Measurements from ENCODE around the gene ZNF768.
A peak's percentile ranks its signal among the peaks of the same experiment; 100 is the strongest.
"Not testable (repeated sequence)": the region's sequence is repeated elsewhere in the genome, so short reads cannot be mapped to it uniquely, and the experiment has no call there.

ZNF768 gene

DNA sequence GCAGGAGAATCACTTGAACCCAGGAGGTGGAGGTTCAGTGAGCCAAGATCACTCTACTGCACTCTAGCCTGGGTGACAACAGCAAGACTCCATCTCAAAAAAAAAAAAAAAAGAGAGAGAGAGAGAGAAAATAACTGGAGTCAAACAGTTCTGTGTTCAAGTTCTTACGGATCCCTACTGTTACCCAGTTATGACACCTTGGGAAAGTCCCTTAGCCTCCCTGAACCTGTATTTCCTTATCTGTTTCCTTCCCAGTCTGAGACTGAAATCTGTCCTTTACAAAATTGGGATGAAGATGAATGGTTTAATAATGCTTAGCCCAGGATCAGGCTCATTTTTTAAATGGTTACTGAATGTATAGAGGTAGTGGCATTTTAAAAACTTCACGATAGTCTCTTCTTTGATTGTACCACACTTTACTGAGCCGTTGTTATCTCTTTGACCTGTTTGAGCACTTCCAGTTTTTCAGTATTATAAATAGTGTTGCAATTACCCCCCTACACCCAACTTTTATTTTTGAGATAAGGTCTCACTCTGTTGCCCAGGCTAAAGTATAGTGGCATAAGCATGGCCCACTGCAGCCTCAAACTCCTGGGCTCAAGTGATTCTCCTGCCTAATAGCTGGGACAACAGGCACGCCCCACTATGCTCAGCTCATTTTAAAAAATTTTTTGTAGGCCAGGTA lies 17.1 kb downstream of the ZNF768 start:
- no peak for DNase-seq

DNA sequence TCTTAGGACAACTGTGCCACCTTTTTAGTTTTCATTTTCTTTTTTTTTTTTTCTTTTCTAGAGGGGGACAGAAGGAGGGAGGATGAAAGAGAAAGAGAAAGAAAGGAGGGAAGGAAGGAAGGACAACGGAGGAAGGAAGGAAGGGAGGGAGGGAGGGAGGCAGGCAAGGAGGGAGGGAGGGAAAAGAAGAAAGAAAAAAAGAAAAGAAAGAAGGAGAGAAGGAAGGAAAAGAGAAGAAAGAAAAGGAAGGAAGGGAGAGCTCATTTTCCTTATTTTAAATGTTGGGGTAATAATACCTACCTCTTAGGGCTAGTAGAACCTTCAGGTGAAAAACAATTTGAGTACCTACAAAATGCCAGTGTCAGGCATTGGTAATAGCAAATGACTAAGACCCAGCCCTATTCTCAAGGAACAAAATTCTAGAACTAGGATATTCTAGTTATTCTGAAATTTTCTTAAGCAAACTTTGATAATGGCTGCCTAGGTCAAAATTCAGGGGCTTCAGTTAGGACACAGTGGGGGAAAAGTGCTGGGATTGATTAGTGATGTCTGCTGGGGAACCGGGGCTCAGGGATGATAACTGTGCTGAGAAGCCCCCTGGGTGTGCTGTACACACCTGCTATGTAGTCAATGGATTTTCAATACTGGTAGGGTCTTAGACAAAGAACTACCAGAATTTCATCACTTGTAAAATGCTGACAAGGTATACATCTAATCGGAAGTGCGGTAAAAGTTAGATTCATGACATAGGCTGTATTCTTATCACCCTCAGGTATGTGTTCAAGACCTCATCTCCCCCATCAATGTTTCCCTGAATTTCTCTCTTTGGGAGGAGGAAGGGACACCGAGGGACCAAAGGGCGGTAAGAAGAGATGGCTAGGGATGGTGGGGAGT lies 22.7 kb downstream of the ZNF768 start:
- DNase-seq = no peak

DNA sequence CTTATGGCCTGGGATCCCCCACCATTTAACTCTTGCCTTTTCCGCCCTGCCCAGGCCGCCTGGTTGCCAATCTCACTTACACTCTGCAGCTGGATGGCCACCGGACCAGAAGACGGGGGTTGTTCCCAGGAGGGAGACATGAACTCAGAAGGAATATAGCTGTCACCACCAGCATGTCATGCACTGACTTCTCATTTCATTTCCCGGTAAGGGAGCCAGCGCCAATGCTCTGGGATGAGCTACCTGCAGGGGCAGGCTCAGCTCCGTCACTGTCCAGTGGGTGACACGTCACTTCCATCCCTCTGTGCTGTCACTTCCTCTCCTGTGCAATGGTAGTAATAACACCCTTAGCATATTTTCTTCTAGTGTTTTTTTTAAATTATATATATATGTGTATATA lies 27.1 kb downstream of the ZNF768 start:
- DNase-seq = peak; percentile 35

DNA sequence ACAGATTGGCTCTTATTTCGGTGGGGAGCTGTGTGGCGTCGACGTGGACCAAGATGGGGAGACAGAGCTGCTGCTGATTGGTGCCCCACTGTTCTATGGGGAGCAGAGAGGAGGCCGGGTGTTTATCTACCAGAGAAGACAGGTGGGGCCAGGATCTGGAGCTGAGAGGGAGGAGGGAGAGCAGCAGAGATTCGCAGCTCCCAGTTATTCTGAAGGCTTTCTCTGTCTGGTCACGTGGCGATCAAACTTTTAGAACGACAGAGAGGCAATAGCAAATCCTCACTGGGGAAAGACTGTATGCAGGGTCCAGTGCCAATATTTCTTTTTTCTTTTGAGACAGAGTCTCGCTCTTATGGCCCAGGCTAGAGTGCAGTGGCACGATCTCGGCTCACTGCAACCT lies 31.7 kb downstream of the ZNF768 start:
- no peak for DNase-seq

DNA sequence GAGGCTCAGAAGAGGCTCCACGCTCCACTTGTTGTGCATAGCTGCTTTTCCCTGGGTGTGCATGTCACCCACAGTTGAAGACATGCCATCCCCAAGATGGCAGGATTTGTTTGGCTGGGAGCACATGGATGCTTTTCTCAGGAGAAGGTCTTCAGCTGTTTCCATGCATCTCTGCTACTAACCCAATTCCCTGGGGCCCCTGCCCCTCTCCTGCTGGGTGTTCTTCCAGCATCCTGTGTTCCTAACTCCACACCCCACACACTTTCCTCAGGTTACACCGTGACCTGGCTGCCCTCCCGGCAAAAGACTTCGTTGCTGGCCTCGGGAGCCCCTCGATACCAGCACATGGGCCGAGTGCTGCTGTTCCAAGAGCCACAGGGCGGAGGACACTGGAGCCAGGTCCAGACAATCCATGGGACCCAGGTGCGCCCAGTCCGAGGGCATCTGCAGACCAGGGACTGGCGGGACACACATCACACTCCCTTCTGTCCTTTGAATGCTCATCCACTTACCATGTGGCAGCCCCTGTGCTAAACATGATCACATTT lies 32.4 kb downstream of the ZNF768 start:
- no peak for DNase-seq

DNA sequence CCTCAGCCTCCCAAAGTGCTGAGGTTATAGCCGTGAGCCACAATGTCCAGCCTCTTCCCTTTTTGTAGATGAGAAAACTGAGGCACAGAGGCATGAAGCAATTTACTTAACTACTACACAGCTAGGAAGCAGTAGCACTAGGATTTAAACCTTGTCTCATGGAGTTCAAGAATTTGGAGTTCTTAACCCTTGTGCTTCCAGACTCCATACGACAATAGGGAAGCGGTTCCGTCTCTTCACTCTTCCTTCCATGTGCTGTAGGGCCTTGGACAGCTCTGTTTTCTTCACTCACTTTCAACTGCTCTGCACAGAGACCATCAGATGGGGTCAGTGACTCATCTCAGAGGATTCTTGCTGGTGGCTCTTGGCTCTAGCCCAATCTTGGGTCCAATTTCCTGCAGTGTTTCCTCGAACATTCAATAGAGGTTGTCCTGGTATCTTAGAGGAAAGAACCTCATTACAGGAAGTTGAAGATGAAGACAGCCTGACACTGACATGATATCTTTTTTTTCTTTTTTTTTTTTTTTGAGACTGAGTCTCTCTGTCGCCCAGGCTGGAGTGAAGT lies 34.5 kb downstream of the ZNF768 start:
- peak; percentile 60 for DNase-seq

DNA sequence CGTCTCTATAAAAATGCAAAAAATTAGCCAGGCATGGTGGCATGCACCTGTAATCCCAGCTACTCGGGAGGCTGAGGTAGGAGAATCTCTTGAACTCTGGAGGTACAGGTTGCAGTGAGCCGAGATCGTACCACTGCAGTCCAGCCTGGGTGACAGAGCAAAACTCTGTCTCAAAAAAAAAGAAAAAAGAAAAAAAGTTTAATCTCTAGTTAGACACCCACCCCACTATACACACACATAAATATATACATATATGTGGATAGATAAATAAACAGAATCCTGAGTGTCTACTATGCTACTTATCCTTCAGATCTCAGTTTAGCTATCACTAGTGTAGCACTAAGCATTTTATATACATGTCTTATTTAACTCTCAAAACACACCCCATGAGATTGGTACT lies 35.1 kb downstream of the ZNF768 start:
- DNase-seq = no peak

DNA sequence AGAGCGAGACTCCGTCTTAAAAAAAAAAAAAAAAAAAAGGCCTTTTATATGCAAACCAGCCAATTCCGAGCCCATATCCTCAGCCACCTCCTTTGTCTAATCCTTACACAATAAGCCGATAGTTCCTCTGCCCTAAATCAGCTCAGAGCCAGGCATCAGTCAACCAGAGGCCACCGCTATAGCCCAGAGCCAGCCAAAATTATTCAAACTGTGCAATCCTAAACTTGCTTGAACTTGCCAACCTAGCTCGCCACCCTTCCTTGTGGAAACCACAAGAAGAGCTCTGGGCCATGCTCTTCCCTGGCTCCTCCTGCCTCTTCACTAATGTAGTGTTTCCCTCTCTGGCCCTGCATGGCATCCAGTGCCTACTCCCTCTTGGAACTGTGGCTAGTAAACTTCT lies 36.2 kb downstream of the ZNF768 start:
- DNase-seq = no peak

DNA sequence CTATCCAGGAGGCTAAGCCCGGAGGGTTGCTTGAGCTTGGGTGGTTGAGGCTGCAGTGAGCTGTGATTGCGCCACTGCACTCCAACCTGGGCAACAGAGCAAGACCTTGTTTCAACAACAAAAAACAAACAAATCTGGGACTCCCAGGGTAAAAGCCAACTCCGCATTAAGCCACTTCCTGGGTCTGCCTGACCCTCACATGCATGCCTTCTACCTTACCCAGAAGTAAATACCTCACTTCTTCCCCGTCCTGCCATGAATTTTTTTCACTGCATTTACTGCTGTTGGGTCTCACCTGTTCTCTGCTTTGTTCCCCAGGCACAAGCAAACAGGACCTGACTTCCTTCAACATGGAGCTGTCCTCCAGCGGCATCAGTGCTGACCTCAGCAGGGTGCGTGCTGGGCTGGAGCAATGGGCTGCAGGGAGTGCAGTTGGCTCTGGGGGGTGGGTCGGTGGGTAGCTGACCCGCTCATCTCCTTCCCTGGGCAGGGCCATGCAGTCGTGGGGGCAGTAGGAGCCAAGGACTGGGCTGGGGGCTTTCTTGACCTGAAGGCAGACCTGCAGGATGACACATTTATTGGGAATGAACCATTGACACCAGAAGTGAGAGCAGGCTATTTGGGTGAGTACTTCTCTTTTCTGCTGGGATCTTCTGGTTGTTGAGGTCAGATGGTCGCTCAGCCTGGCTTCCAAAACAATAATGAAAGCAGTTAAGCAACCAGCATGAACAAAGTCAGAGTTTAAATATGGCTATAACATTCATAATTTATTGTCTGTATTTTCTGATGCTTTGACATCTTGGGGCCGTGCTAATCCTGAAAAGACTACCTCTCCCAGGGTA lies 37.4 kb downstream of the ZNF768 start:
- peak; percentile 76 for DNase-seq

DNA sequence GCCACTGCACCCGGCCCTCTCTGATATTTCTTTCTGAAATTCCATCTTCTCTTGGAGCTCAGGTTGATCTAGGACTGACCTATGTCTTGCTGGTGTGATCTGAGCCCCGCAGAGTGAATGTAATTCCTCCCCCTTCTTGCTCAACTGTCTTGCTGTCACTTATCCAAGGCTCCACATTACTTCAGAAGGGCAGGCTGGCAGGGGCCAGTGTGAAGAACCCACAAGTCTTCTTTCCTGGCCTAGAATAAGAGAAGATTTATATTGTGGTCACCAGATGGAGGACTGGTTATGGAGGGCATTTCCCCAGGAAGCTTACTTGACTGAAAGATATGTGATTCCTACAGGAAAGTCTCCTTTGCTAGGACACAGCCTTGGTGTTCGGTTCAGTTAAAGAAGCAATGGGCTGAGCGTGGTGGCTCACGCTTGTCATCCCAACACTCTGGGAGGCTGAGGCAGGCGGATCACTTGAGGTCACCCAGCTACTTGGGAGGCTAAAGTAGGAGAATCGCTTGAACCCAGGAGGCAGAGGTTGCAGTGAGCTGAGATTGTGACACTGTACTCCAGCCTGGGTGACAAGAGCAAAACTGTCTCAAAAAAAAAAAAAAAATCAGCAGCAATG lies 40.4 kb downstream of the ZNF768 start:
- DNase-seq = no peak

DNA sequence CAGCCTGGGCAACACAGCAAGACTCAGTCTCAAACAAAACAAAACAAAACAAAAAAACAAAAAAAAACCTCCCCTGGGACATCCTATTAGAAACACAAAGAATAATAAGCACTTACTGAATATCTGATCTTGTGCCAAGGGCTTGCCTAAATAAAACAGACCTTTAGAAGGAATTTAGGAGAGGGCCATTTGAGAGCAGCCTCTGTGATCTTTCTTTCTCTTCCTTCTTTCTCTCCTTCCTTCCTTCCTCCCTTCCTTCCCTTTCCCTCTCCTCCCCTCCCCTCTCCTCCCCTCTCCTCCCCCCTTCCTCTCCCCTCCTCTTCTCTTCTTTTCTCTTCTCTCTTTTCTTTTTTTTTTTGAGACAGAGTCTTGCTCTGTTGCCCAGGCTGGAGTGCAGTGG lies 41.5 kb downstream of the ZNF768 start:
- no peak for DNase-seq

DNA sequence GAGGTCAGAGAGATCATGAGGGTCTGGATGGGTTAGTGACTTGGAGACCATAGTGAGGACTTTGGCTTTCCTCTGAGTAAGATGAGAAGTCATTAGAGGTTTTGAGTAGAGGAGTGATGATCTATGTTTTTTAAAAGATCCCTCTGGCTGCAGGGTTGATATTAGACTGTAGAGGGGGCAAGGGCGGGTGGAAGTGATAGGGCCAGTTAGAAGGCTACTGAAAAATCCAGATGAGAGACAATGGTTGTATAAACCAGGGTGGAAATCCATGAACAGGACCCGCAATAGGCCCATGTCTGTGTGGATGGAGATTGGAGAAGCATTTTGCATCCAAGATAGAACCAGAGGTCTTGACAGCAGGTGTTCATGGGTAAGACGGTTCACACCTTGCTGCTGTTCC lies 44.0 kb downstream of the ZNF768 start:
- no peak for DNase-seq

DNA sequence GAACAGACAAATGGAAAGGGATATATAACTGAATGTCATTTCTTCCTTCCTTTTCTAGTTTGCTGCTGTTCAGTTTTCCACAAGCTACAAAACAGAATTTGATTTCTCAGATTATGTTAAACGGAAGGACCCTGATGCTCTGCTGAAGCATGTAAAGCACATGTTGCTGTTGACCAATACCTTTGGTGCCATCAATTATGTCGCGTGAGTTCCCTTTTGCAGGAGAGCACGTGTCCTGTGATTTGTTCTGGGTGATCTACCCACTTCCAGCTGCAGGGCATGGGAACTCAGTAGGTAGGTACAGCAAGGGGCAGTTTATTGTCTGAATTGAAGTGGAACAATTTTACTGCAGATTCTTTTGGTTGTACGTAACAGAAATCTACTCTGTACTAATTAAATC lies 45.0 kb downstream of the ZNF768 start:
- DNase-seq = no peak

DNA sequence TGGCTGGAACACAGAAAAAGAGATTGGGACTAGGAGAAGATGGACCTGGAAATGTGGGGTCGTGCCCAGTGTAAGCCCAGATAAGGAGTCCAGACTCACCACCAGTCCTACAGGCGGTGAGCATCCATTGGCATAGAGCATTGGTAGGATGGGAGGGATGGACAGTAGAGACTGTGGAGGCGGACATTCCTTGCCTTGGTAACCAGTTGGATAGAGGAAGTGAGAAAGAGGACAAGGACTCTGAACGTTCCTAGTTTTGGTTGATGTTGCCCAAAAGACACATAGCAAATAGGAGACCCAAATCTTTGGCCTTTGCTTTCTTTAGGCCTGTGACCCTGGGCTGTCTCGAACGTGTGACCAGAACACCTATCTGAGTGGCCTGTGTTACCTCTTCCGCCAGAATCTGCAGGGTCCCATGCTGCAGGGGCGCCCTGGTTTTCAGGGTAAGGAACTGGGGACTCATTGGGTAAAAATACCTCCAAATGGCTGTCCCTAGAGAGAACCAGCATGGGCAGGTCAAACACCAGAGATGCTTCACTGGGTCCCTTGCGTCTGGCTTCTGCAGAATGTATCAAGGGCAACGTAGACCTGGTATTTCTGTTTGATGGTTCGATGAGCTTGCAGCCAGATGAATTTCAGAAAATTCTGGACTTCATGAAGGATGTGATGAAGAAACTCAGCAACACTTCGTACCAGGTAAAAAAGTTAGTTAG lies 47.4 kb downstream of the ZNF768 start:
- DNase-seq = no peak

DNA sequence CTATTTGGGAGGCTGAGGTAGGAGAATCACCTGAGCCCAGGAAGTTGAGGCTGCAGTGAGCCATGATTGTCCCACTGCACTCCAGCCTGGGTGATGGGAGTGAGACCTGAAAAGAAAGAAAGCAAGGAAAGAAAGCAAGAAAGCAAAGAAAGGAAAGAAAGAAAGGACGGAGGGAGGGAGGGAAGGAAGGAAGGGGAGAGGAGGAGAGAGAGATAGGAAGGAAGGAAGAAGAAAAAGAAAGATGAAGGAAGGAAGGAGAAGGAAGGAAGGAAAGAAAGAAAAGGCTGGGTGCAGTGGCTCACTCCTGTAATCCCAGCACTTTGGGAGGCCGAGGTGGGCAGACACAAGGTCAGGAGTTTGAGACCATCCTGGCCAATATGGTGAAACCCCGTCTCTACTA lies 48.6 kb downstream of the ZNF768 start:
- not testable (repeated sequence) for DNase-seq

DNA sequence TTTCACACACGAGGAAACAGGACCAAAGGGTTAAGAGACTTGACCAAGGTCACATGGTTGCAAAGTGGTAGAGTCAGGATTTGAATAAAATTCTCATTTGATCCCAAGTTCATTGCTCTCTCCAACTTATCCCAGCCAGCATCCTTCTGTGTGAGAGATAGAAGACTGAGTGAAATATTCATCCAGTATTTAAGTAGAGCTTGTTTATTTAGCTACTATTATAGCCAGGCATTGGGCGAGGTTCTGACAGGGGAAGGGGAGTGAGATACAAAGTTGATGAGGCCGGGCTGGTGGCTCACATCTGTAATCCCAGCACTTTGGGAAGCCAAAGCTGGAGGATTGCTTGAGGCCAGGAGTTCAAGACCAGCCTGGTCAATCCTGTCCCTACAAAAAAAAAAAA lies 49.4 kb downstream of the ZNF768 start:
- DNase-seq = no peak

DNA sequence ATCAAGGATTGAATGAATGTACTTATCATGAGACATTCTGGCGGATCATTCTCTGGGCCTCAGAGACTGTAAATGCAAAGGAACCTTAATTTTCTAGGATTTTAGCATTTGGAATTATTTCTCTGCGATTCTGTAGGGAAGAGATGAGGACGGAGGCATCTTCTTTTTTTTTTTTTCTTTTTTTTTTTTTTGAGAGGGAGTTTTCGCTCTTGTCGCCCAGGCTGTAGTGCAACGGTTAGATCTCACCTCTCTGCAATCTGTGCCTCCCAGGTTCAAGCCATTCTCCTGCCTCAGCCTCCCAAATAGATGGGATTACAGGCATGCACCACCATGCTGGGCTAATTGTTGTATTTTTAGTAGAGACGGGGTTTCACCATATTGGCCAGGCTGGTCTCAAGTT lies 51.7 kb downstream of the ZNF768 start:
- no peak for DNase-seq

DNA sequence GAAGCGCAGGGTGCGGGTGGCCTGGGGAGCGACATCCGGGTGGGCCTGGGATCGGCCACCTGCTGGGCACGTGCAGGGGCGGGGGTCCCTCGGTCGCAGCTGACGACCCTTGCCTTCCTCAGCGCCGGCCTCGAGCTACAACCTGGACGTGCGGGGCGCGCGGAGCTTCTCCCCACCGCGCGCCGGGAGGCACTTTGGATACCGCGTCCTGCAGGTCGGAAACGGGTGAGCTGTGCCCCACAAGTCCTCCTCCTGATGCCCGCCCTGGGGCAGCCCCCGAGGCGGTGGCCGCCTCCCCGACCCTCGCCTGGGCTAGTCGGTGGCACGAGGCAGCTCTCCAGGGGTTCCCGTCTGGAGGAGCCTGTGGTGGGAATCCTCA lies 52.3 kb downstream of the ZNF768 start:
- DNase-seq = no peak

Measured in DMS53 (cell line).